IMR-90 (cell line): ENCODE results near the gene ALDH1B1. TPM values are rescaled to one million over a fixed set of nuclear protein-coding genes. Genes with fewer than 3 reads are reported as not detected.

Experiments
- ATAC-seq: fragments of 200-7000 bp; cut with Tn5 transposase; 2 replicates; pipeline ENCODE4 v1.9.1; 2020; ENCODE audit warnings: low read depth, mild to moderate bottlenecking, moderate library complexity
- BruUV-seq: library from RNA; stranded (reverse); fragments of 400-500 nt; replicated peaks from 2 replicates; lab custom pipeline; 2021; lab: Mats Ljungman, UMichigan
- CTCF ChIA-PET: fragments of 300-600 bp; formaldehyde crosslinking; extraction: SDS; loops from one replicate; lab custom pipeline; 2021; ENCODE audit warnings: antibody characterized with exemption; lab: Yijun Ruan, JAX
- POLR2A ChIA-PET: fragments of 300-600 bp; sonication (Branson Sonifier 250); formaldehyde crosslinking; loops from one replicate; lab custom pipeline; 2022; ENCODE audit warnings: antibody characterized with exemption; ENCODE audit not compliant: unreplicated experiment; lab: Charles Lee
- DNase-seq: peaks from one replicate; pipeline ENCODE4 v3.0.0; 2013
- H2AFZ ChIP-seq: replicated peaks from 2 replicates; pipeline ENCODE3; 2013; ENCODE audit warnings: low read length, mild to moderate bottlenecking; ENCODE audit not compliant: poor library complexity
- H2AK5ac ChIP-seq: 2 replicates; pipeline ENCODE4 v1.6.1; 2013; ENCODE audit warnings: low read depth, low read length, inconsistent platforms
- H2AK9ac ChIP-seq: replicated peaks from 2 replicates; pipeline ENCODE3; 2013; ENCODE audit warnings: mild to moderate bottlenecking, low read depth, low read length, moderate library complexity; ENCODE audit not compliant: poor library complexity
- H2BK120ac ChIP-seq: 2 replicates; pipeline ENCODE4 v1.6.1; 2013; ENCODE audit warnings: low read depth, low read length, inconsistent platforms
- H2BK15ac ChIP-seq: 3 replicates; pipeline ENCODE4 v1.6.1; 2013; ENCODE audit warnings: low read depth, low read length, inconsistent platforms
- H2BK20ac ChIP-seq: 2 replicates; pipeline ENCODE4 v1.6.1; 2013; ENCODE audit warnings: low read depth, mild to moderate bottlenecking, inconsistent platforms, low read length, moderate library complexity
- H2BK5ac ChIP-seq: 2 replicates; pipeline ENCODE4 v1.6.1; 2013; ENCODE audit warnings: mild to moderate bottlenecking, low read depth, low read length, inconsistent platforms; ENCODE audit not compliant: poor library complexity, severe bottlenecking
- H3K14ac ChIP-seq: replicated peaks from 2 replicates; pipeline ENCODE4 v1.6.1; 2013; ENCODE audit warnings: low read depth, low read length, inconsistent platforms
- H3K18ac ChIP-seq: 2 replicates; pipeline ENCODE4 v1.6.1; 2013; ENCODE audit warnings: low read depth, low read length, control low read depth
- H3K23ac ChIP-seq: 2 replicates; pipeline ENCODE4 v1.6.1; 2013; ENCODE audit warnings: low read depth, low read length, inconsistent platforms
- H3K27ac ChIP-seq: 2 replicates; pipeline ENCODE4 v1.5.1; 2013; ENCODE audit warnings: mild to moderate bottlenecking, control low read depth, low read length; ENCODE audit not compliant: insufficient read depth
- H3K27me3 ChIP-seq: 2 replicates; pipeline ENCODE4 v1.6.1; 2013; ENCODE audit warnings: low read length; ENCODE audit not compliant: control insufficient read depth, insufficient read depth
- H3K36me3 ChIP-seq: 2 replicates; pipeline ENCODE4 v1.6.1; 2013; ENCODE audit warnings: low read length, mixed read lengths; ENCODE audit not compliant: control insufficient read depth, insufficient read depth
- H3K4ac ChIP-seq: 2 replicates; pipeline ENCODE4 v1.6.1; 2013; ENCODE audit warnings: low read depth, low read length, inconsistent platforms
- H3K4me1 ChIP-seq: 2 replicates; pipeline ENCODE4 v1.6.1; 2013; ENCODE audit warnings: low read length, mixed read lengths; ENCODE audit not compliant: control insufficient read depth, insufficient read depth
- H3K4me2 ChIP-seq: 2 replicates; pipeline ENCODE4 v1.6.1; 2013; ENCODE audit warnings: low read depth, mild to moderate bottlenecking, control low read depth, low read length, moderate library complexity
- H3K4me3 ChIP-seq: 2 replicates; pipeline ENCODE4 v1.5.1; 2013; ENCODE audit warnings: low read depth, mild to moderate bottlenecking, control low read depth, low read length, moderate library complexity; ENCODE audit not compliant: insufficient read depth
- H3K56ac ChIP-seq: 2 replicates; pipeline ENCODE4 v1.6.1; 2013; ENCODE audit warnings: low read length, inconsistent platforms; ENCODE audit not compliant: insufficient read depth; ENCODE audit errors: extremely low read depth
- H3K79me1 ChIP-seq, 2 experiments: 2 replicates each; pipeline ENCODE4 v1.6.1; 2013; ENCODE audit warnings: low read length in 2 of 2, inconsistent platforms in 1 of 2, low read depth in 1 of 2
- H3K9ac ChIP-seq: 2 replicates; pipeline ENCODE4 v1.6.1; 2013; ENCODE audit warnings: low read depth, low read length, control low read depth
- H3K9me1 ChIP-seq: 2 replicates; pipeline ENCODE4 v1.6.1; 2013; ENCODE audit warnings: low read length, inconsistent platforms; ENCODE audit not compliant: insufficient read depth
- H3K9me3 ChIP-seq: 2 replicates; pipeline ENCODE4 v1.6.1; 2013; ENCODE audit warnings: low read length; ENCODE audit not compliant: control insufficient read depth, insufficient read depth
- H4K20me1 ChIP-seq: 2 replicates; pipeline ENCODE4 v1.6.1; 2013; ENCODE audit warnings: low read length, inconsistent platforms; ENCODE audit not compliant: insufficient read depth
- H4K5ac ChIP-seq: 2 replicates; pipeline ENCODE4 v1.6.1; 2013; ENCODE audit warnings: mild to moderate bottlenecking, low read depth, low read length, control low read depth
- H4K8ac ChIP-seq, 2 experiments: 2 replicates each; pipeline ENCODE4 v1.6.1; 2013; ENCODE audit warnings: low read depth in 2 of 2, low read length in 2 of 2, control low read depth in 1 of 2, inconsistent platforms in 1 of 2
- H4K91ac ChIP-seq: 2 replicates; pipeline ENCODE4 v1.6.1; 2013; ENCODE audit warnings: low read depth, low read length, inconsistent platforms; ENCODE audit not compliant: insufficient read depth
- CEBPB ChIP-seq: IDR thresholded peaks from 2 replicates; pipeline ENCODE4 v1.6.1; 2012; ENCODE audit warnings: low read depth, low read length, improper control_type of control experiment
- FOS ChIP-seq: fragments of 150-350 bp; IDR thresholded peaks from 2 replicates; pipeline ENCODE4 v1.6.1; 2016; ENCODE audit warnings: low read depth, low read length
- MAFK ChIP-seq: IDR thresholded peaks from 2 replicates; pipeline ENCODE4 v1.6.1; 2012; ENCODE audit warnings: low read depth, low read length, improper control_type of control experiment
- MXI1 ChIP-seq: IDR thresholded peaks from 2 replicates; pipeline ENCODE4 v1.6.1; 2012; ENCODE audit warnings: low read depth, mild to moderate bottlenecking, low read length, moderate library complexity, borderline replicate concordance
- POLR2A ChIP-seq: IDR thresholded peaks from 2 replicates; pipeline ENCODE4 v1.6.1; 2012; ENCODE audit warnings: mild to moderate bottlenecking, low read depth, low read length
- WGBS, 2 experiments: methylation state at CpG; one replicate each; pipeline versions ENCODE4 v1.1.5 to v1.1.7; 2013; ENCODE audit warnings: missing lambda C conversion rate in 2 of 2; ENCODE audit not compliant: insufficient read length in 1 of 2; ENCODE audit errors: extremely low coverage in 2 of 2; 5-methylcytosine and 5-hydroxymethylcytosine counted together
- dilution Hi-C: fragments of 300-500 bp; cut with HindIII; formaldehyde crosslinking; loops from one replicate; pipeline ENCODE4 v1.14.3; 2018; ENCODE audit warnings: low sequenced_read_pairs; ENCODE audit not compliant: unreplicated experiment
- in situ Hi-C: fragments of 300-500 bp; cut with MboI; formaldehyde crosslinking; loops from 3 replicates; pipeline ENCODE4 v1.14.3; 2019; ENCODE audit warnings: low sequenced_read_pairs, inconsistent platforms, mixed read lengths
- intact Hi-C: fragments of 100-400 bp; cut with micrococcal nuclease; formaldehyde crosslinking; loops from 2 replicates; pipeline ENCODE4 v1.10.0; 2022
- polyA plus RNA-seq, 3 experiments: library from polyadenylated mRNA; depleted of rRNA; stranded (reverse); fragments of >200 nt; gene quantifications; 2 replicates each; pipeline ENCODE4 v1.2.3, GENCODE V29; 2012; ENCODE audit warnings: low replicate concordance in 1 of 3
- total RNA-seq: library from RNA; depleted of rRNA; stranded (reverse); fragments of >200 nt; gene quantifications from 2 replicates; pipeline ENCODE4 v1.2.3, GENCODE V29; 2012

The ALDH1B1 gene
- total and polyA plus RNA-seq, 2 of the 4 experiments (the other 2 are of a cell fraction): 29.6 to 37.6 TPM

DNA sequence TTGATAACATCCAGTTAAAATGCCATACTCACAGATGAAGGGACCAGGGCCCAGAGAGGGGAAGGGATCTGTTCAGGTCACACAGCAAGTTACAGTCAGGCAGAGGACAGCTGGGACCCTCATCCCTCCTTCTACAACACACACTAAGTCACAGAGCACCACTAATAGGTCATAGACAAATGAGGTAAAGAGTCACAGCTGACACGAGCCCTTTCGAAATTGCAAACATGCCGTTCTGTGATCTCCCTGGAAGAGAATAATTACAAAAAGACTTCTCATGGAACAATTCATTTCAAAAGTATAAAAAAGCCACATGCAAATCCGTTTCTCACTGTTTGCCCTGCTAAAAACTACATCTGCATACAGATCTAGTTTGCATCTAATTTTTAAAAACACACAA, 16.2 kb downstream of the ALDH1B1 start:
- Histone ChIP-seq H2BK5ac (no peak overlapping the region), H3K4me3 (no peak overlapping the region), H4K5ac (no peak overlapping the region), H2AFZ (no peak overlapping the region), H3K56ac (no peak overlapping the region), H4K8ac (no peak overlapping the region), H4K20me1 (no peaks in the 10 kb centered on the region), H3K23ac (no peak overlapping the region), H2BK120ac (no peak overlapping the region), H3K36me3 (no peaks in the 10 kb centered on the region), H2BK20ac (no peak overlapping the region), H3K27me3 (peaks cover 84% of the 10 kb centered on the region), H3K4ac (no peak overlapping the region), H3K14ac (no peak overlapping the region), H3K18ac (no peak overlapping the region), H2AK5ac (no peak overlapping the region), H3K9ac (no peak overlapping the region), H4K91ac (no peak overlapping the region), H3K79me1 (no peaks in the 10 kb centered on the region), H2AK9ac (no peak overlapping the region), H3K27ac (no peak overlapping the region), H3K9me3 (no peaks in the 10 kb centered on the region), H2BK15ac (no peak overlapping the region), H3K4me1 (no peaks in the 10 kb centered on the region), H3K9me1 (no peaks in the 10 kb centered on the region; the same call in 1 of the 2 replicates), H3K4me2 (no peak overlapping the region)
- in situ Hi-C loops: no loop called here
- POLR2A ChIA-PET: no interaction called here
- no TSS peak for BruUV-seq
- dilution Hi-C loops: no loop called here
- ATAC-seq: no peak
- CTCF ChIA-PET: no interaction called here
- TF ChIP-seq CEBPB (no peak), POLR2A (no peak), FOS (no peak), MXI1 (no peak), MAFK (no peak)
- no peak for DNase-seq
- intact Hi-C loops: loop anchor here (10.0 kb wide), 3 partner anchors 56 to 924 kb away; partner anchors contain the start of gene POLR1E
- no CpG with 5 or more reads among the region's 4 CpGs for WGBS, 2 experiments
